Adrenal gland (tissue), 12 donors: Measurements from ENCODE around the gene CDC42BPG. TPM values are rescaled to one million over a fixed set of nuclear protein-coding genes. Genes with fewer than 3 reads are reported as not detected.

Experiments
- DNase-seq, 7 donors: peaks; one replicate each; pipeline ENCODE4 v3.0.0-alpha.2; 2019 to 2020
- H3K27ac ChIP-seq, 5 donors: fragments of 200-600 bp; sonication (generic) in 4 of 5; 1 replicate in 3 of 5; 2 replicates in 2 of 5; pipeline versions ENCODE4 v1.5.1 to v1.8.0; 2016 to 2020; ENCODE audit warnings: mild to moderate bottlenecking in 1 of 5
- H3K27me3 ChIP-seq: fragments of 200-600 bp; 2 replicates; pipeline ENCODE4 v1.8.0; 2021
- H3K36me3 ChIP-seq, 2 donors: fragments of 200-600 bp; replicated peaks in 1 of 2; 1 replicate in 1 of 2; 2 replicates in 1 of 2; pipeline versions ENCODE4 v1.5.1 to v1.8.0; 2018 to 2022
- H3K4me1 ChIP-seq, 2 donors: fragments of 200-600 bp; replicated peaks in 1 of 2; 1 replicate in 1 of 2; 2 replicates in 1 of 2; pipeline versions ENCODE4 v1.5.1 to v1.8.0; 2018 to 2021
- H3K4me3 ChIP-seq, 4 donors: fragments of 200-600 bp; sonication (generic) in 3 of 4; one replicate each; pipeline ENCODE4 v1.5.1; 2016 to 2018
- H3K9me3 ChIP-seq, 3 donors: fragments of 200-600 bp; sonication (generic) in 1 of 3; replicated peaks in 1 of 3; 1 replicate in 2 of 3; 2 replicates in 1 of 3; pipeline versions ENCODE4 v1.5.1 to v1.8.0; 2016 to 2021
- POLR2A ChIP-seq, 2 donors: fragments of 450-650 bp; IDR thresholded peaks; one replicate each; pipeline ENCODE4 v1.6.1; 2017; ENCODE audit warnings: antibody characterized with exemption in 2 of 2, mild to moderate bottlenecking in 2 of 2, moderate library complexity in 1 of 2
- WGBS, 4 donors: extraction: QIAGEN DNeasy Blood & Tissue Kit in 2 of 4; methylation state at CpG; one replicate each; pipeline versions ENCODE4 v1.1.5 to v1.1.7; 2013 to 2017; 5-methylcytosine and 5-hydroxymethylcytosine counted together
- intact Hi-C, 2 donors: fragments of 100-400 bp; cut with DNase I; formaldehyde crosslinking; loops; one replicate each; pipeline versions ENCODE4 v1.14.1 to v1.15.0; 2022 to 2023
- polyA plus RNA-seq, 3 donors: library from polyadenylated mRNA; stranded (reverse); fragments of 200-250 nt in 2 of 3; fragments of 350-450 nt in 1 of 3; fragmentation: Illumina TruSeq in 1 of 3; extraction: RNeasy Lipid Tissue Mini Kit (QIAGEN cat#74804) in 1 of 3; gene quantifications; one replicate each; pipeline ENCODE4 v1.2.3, GENCODE V29; 2013 to 2014
- total RNA-seq, 9 donors: library from RNA; depleted of rRNA in 4 of 9; stranded (reverse); fragments of >200 nt in 4 of 9; fragments of 120-200 nt in 1 of 9; fragmentation: NEBNext Ultra II Directional in 1 of 9; extraction: Animal tissue kit (Norgen Biotek cat#: 25700) in 1 of 9; gene quantifications; one replicate each; pipeline versions ENCODE4 v1.1.0 to v1.2.4, GENCODE V29; 2013 to 2023
- TF ChIP-seq, protein P1 (sequence below), 6 experiments: fragments of 450-650 bp in 4 of 6; fragments of 200-600 bp in 2 of 6; sonication (generic) in 1 of 6; IDR thresholded peaks; 1 replicate in 5 of 6; 2 replicates in 1 of 6; pipeline versions ENCODE4 v1.5.1 to v1.8.0; 2016 to 2021; ENCODE audit warnings: antibody characterized with exemption in 6 of 6, mild to moderate bottlenecking in 2 of 6, moderate library complexity in 1 of 6
- donor health status: healthy with polysubstance abuse.
- donor health status: Bipolar disorder and iron deficiency.
- donor health status: DM: yes; HTN: yes; CAD: no.
- donor health status: DM: no; HTN: no; CAD: no.
- donor health status: DM: no; HTN: no; CAD: no.
- donor health status: DM: yes; HTN: yes; CAD: no.

The CDC42BPG gene
- total and polyA plus RNA-seq, 12 donors = 3.1 to 12.9 (median 6.7) TPM

- Histone ChIP-seq H3K27ac (peak overlapping the region in 1 of 5 donors; percentile 48), H3K27me3 (no peaks in the 10 kb centered on the region), H3K4me1 (peaks cover 4 to 11% of the 10 kb centered on the region in 2 donors), H3K4me3 (no peak overlapping the region), H3K9me3 (no peaks in the 10 kb centered on the region), H3K36me3 (no peaks in the 10 kb centered on the region)
- DNase-seq = no peak
- WGBS, 4 donors = 81 to 85% (median 83%) methylated on average over 8 of the region's 8 CpGs
- intact Hi-C loops = no loop called here
- no peak for TF ChIP-seq POLR2A (IDR thresholded peaks at IDR 0.05)
- TF ChIP-seq, protein P1, sequence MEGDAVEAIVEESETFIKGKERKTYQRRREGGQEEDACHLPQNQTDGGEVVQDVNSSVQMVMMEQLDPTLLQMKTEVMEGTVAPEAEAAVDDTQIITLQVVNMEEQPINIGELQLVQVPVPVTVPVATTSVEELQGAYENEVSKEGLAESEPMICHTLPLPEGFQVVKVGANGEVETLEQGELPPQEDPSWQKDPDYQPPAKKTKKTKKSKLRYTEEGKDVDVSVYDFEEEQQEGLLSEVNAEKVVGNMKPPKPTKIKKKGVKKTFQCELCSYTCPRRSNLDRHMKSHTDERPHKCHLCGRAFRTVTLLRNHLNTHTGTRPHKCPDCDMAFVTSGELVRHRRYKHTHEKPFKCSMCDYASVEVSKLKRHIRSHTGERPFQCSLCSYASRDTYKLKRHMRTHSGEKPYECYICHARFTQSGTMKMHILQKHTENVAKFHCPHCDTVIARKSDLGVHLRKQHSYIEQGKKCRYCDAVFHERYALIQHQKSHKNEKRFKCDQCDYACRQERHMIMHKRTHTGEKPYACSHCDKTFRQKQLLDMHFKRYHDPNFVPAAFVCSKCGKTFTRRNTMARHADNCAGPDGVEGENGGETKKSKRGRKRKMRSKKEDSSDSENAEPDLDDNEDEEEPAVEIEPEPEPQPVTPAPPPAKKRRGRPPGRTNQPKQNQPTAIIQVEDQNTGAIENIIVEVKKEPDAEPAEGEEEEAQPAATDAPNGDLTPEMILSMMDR (IDR thresholded peaks at IDR 0.05) = no peak
Observed at GRCh38 chr11:64887234-64887756, 42.8 kb upstream of the CDC42BPG start.

GRCh38 chr11:64885367-64886286, 41.2 kb upstream of the CDC42BPG start:
- intact Hi-C loops = no loop called here
- peak in 2 of 7 donors; percentile 61 to 72 for DNase-seq
- no peaks in the 10 kb centered on the region for H3K9me3 ChIP-seq
- H3K36me3 ChIP-seq = no peaks in the 10 kb centered on the region
- no peak overlapping the region for H3K4me3 ChIP-seq
- 70 to 81% (median 71%) methylated on average over 13 to 15 of the region's 15 CpGs for WGBS, 4 donors
- peaks cover 4 to 11% of the 10 kb centered on the region in 2 donors for H3K4me1 ChIP-seq
- no peaks in the 10 kb centered on the region for H3K27me3 ChIP-seq
- H3K27ac ChIP-seq = peak overlapping the region in 3 of 5 donors; percentile 45 to 66 (median 46)
- TF ChIP-seq, protein P1 (IDR thresholded peaks at IDR 0.05) = no peak
- TF ChIP-seq POLR2A (IDR thresholded peaks at IDR 0.05) = no peak

DNA sequence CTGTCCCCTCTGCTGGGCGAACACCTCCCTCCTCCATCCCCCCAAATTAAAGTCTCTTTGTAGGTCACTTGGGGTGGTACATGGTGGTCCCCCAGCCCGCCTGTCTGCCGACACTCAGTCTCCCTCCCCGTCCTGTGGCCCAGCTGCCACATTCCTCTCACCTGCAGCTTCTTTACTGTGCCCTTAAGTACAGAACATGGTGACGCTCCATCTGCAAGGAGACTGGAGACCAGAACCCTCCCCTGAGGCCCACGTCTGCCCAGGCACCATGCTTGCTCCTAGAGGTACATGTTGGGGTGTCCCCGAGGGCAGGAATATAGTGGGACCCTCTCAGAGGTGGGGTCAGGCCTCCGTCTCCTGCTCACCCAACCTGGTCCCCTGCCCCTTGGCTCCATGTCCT, 39.6 kb upstream of the CDC42BPG start:
- Histone ChIP-seq H3K36me3 (no peaks in the 10 kb centered on the region), H3K27me3 (no peaks in the 10 kb centered on the region), H3K4me3 (no peak overlapping the region), H3K4me1 (peaks cover 4 to 23% of the 10 kb centered on the region in 2 donors), H3K27ac (peak overlapping the region in 1 of 5 donors; percentile 34), H3K9me3 (no peaks in the 10 kb centered on the region)
- no peak for DNase-seq
- intact Hi-C loops = no loop called here
- 87 to 93% (median 87%) methylated on average over 5 to 8 of the region's 8 CpGs for WGBS, 4 donors
- TF ChIP-seq, protein P1 (IDR thresholded peaks at IDR 0.05) = no peak
- no peak for TF ChIP-seq POLR2A (IDR thresholded peaks at IDR 0.05)

- Histone ChIP-seq H3K27ac (peak overlapping the region in 1 of 5 donors; percentile 34), H3K4me1 (peaks cover 4 to 24% of the 10 kb centered on the region in 2 donors), H3K27me3 (no peaks in the 10 kb centered on the region), H3K9me3 (no peaks in the 10 kb centered on the region), H3K4me3 (no peak overlapping the region), H3K36me3 (no peaks in the 10 kb centered on the region)
- TF ChIP-seq POLR2A (IDR thresholded peaks at IDR 0.05) = no peak
- TF ChIP-seq, protein P1 (IDR thresholded peaks at IDR 0.05) = no peak
- no peak for DNase-seq
- intact Hi-C loops = no loop called here
- 81 to 89% methylated on average over 5 of the region's 5 CpGs; no CpG with 5 or more reads in 2 of the 4 donors for WGBS, 4 donors
Observed at GRCh38 chr11:64883575-64883974, 39.1 kb upstream of the CDC42BPG start.
